NCI-H2107 (cell line): Measurements from ENCODE around the gene USP35.

Experiments
- DNase-seq: peaks from one replicate; lab custom pipeline; 2025; lab: John Stamatoyannopoulos, UW

The USP35 gene

DNA sequence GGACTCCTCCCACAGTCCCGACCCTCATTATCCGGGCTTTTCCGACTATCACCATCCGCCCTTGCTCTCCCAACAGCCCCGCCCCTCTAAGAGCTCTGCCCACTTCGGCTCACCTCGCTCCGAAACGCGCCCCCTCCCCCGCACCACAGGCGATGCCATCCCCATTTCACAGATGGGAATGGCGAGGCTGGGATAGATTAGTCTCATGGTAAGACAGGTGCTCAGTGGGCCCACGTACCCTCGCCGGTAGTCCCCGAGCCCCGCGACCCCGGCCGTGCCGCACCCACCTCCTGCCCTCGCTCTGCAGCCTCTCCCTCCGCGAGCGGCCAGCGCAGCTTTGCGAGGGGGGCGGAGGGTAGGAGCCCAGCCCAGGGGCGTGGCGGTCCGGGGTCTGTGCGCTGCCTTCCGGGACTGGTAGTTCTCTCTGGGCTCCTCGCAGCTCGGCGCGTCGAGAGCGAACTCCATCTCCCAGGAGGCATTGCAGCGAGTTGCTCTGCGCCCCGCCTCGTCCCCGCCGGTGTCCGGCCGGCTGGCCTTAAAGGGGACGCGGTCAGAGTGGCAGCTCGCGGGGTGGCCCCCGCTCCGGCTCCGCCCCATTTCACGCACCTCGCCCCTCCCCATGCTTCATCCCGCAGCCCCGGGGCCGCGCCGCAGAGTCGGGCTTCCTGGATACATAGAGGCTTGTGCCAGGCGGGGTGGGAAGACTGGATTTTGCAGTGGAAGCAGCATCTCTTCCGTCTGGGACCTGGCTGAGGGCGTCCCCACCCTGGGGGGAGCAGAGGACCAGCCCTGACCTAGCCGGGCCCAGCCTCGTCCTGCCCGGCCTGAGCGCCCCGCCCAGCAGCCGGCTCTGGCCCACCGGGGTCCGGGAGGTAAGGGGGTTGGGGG lies at the start of gene USP35, which contains the start of gene KCTD21:
Gene USP35, plus strand, starts transcription at position 634 of the 888 bp plus-strand sequence. CDS start 7,327 bp downstream, outside the sequence.
Gene KCTD21, minus strand, starts transcription at position 341 of the 888 bp plus-strand sequence. CDS start 14,072 bp downstream, outside the sequence.
- DNase-seq, result peak; percentile 80

- DNase-seq, result peak; percentile 89
These were observed 49.0 kb upstream of the USP35 start, which contains the start of gene ALG8 for GRCh38 chr11:78139422-78140391. TSS of gene ALG8 (minus strand) at chr11:78139626. CDS start at chr11:78139588, 38 bp downstream.

- no peak for DNase-seq
These were observed 48.2 kb upstream of the USP35 start for GRCh38 chr11:78140392-78141077.

- DNase-seq, result no peak
These were observed 43.2 kb upstream of the USP35 start for GRCh38 chr11:78145511-78146025.

- DNase-seq, result peak; percentile 75
These were observed 40.9 kb upstream of the USP35 start for GRCh38 chr11:78147807-78148206.

GRCh38 chr11:78149646-78150045 lies 39.1 kb upstream of the USP35 start:
- DNase-seq, result no peak

DNA sequence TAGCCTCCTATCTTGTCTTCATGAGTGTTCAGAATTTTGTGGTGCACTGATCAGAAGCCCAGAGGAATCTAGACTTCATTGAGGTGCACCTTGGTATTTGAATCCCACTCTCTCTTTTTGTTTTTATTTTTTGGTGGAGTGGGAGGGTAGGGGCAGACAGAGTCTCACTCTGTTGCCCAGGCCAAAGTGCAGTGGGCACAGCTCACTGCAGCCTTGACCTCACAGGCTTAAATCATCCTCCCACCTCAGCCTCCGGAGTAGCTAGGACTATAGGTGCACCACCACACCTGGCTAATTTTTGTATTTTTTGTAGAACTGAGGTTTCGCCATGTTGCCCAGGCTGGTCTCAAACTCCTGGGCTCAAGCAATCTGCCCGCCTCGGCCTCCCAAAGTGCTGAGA lies 38.4 kb upstream of the USP35 start:
- DNase-seq, result no peak

- no peak for DNase-seq
These were observed 38.0 kb upstream of the USP35 start for GRCh38 chr11:78150754-78151153.

- DNase-seq, result no peak
These were observed 36.9 kb upstream of the USP35 start for GRCh38 chr11:78151804-78152203.

DNA sequence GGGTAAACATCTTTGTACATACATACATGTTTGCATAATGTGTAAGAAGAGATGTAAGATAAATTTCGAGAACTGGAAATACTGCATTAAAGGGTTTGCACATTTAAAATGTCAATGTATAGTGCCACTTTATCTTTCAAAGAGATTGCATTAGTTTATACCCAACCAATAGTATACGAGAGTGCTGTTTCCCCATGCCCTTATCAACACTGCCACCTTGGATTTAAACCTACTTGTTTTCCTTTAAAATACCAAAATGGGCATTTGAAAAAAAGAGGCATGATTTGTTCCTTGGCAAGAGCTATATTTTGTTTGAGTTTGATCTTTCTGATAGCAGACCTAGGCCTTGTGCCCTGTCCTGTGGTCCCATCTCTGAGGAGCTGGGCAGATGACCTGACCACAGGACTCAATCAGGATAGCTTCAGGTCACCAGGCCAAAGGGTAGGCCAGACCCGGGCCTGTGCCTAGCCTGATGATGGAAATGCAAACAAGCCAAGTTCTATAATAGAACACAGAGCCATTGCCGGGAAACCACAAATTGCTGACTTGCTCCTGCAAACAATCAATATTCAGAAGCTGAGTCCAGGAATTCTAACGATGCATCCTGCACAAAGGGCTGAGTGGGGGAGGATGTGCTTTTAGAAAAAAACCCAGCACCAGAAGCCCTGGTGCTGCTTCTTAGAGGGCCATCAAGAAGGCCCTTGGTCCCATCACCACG lies 32.4 kb upstream of the USP35 start:
- DNase-seq, result no peak

DNA sequence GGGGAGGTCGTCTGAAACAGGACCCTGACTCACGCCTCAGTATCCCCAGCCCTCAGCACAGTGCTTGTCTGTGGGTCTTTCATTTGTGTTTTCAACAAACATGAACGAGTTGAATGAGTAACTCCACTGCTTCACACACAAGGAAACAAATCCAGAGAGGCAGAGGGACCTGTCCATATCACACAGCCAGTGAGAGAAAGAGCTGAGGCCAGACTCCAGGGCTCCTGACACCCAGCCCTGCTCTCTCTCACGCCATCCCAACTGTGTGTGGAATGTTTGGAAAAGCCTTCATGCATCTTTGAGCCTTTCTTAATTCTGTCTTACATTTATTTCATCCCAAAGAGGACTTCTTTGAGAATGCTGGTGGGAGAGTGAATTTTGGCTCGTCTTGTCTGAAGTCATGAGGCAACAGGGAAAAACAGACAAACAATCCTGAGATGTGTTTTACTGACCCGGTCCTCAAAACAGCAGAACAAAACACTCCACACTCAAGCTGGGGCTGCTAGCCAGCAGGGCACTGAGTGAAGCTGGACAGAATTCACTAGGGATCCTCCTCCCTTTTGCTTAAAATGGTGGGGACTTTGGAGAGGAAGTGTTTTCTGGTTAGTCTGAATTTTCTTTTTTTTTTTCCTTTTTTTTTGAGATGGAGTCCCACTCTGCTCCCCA lies 29.6 kb upstream of the USP35 start:
- no peak for DNase-seq

GRCh38 chr11:78160557-78160956 lies 28.2 kb upstream of the USP35 start:
- DNase-seq, result no peak

DNA sequence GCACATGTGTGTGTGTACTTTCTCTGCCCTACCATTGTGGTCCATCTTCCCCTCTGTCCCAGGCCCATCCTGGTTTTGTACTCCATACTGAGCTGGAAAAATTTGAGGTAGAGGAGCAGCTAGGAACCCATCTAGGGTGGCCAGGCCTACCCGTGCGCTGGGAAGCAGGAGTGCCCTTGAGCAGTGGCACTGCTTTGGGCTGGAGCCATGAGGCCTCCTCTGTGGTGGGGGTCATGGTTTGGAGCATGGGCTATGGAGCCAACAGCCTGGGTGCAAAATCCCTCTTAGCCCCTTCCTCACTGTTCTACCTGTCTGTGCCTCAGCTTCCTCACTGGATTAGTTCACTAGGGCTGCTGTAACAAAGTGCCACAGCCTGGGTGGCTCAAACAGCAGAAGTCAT lies 27.4 kb upstream of the USP35 start:
- DNase-seq, result no peak

GRCh38 chr11:78161962-78162371 lies 26.8 kb upstream of the USP35 start:
- no peak for DNase-seq

DNA sequence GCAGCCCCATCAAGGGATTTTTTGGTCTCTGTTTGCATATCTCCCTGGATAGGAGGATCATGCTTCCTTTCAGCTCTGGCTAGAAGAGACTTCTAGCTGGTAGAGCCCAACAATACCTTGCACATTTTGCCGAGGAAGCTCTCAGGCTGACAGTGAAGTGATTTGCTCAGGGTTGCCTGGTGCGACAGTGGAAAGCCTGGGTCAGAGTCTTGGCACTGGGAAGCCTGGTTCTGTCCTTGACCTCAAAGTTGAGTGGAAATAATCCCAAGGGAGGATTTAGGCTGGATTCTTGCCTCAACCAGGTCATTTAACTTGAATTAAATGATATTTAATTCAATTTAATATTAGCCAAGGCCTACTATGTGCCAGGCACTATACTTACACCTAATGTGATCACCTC lies 24.9 kb upstream of the USP35 start:
- DNase-seq, result no peak

- no peak for DNase-seq
These were observed 24.2 kb upstream of the USP35 start for GRCh38 chr11:78164471-78164870.

DNA sequence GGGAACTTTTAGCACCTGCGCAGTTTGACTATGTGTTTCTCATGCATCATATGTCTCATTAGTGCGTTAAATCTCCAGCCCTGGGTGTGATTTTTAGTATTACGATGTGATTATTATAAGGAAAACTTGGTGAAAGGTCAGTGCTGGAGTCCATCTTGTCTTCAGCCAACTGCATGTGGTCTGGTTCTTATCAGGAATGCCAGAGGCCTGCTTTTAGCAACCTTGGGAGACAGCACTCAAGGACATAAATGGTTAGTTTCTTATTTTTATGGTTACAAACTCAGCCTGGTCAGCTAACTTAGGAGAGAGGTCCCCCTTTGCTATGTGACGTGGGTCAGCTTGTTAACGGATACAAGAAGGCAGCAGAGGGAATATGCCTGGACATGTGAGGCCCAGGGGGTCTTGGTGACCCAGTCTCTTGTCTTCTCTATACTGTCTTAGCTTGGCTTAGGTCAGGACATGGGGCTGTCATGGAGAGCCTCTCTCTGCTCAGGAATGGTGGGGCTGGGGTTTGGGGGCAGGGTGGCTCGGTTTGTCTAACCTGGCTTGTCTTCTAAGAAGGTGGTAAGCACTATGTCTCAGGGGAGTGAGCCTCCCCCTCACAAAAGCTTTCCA lies 21.8 kb upstream of the USP35 start:
- no peak for DNase-seq

DNA sequence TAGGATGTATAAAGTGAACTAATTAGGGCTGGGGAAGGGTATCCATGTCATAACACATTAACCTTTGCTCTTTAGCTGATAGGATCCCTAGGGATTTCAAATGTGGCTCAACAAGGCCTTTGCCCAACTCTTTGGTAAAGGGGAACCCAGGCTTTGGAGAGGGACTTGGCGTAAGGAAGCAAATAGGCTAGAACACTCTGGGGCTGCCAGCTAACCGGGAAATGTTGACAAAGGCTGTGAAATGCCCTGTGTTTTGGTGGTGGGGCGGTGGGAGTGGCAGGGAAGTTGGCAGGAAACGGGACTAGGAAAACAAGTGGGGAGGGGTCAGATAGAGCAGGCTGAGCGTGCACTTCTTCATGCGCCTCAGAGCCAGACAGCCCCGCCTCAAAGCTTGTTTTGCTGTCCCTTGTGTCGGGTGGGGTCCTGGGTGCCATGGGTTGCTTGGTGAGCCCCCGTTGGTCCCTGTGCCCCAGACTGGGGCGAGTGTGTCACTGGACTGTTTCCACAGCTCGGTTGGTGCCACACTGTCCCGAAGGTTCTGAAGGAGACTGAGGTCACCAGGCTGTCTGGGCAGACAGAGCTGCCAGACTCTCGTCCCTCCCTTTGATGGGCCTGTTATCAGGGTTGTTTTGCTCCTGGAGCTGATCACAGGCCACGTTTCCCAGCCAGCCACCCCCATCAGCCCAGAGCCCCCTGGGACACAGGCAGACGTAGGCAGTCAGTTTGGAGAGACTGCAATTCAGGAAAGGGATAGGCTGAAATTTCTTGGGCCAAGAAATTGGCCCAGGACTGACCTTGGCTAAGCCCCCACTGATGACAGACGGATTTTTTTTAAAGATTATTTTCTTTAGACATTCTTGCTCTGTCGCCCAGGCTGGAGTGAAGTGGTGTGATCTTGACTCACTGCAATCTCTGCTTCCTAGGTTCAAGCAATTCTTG lies 19.9 kb upstream of the USP35 start:
- no peak for DNase-seq

- DNase-seq, result no peak
These were observed 18.3 kb upstream of the USP35 start for GRCh38 chr11:78170413-78170812.
